ENCODE results near the gene COL20A1. TPM values are rescaled to one million over a fixed set of nuclear protein-coding genes. Genes with fewer than 3 reads are reported as not detected.

Gene COL20A1
- total RNA-seq, 2 donors from 2014 or later: not detected

DNA sequence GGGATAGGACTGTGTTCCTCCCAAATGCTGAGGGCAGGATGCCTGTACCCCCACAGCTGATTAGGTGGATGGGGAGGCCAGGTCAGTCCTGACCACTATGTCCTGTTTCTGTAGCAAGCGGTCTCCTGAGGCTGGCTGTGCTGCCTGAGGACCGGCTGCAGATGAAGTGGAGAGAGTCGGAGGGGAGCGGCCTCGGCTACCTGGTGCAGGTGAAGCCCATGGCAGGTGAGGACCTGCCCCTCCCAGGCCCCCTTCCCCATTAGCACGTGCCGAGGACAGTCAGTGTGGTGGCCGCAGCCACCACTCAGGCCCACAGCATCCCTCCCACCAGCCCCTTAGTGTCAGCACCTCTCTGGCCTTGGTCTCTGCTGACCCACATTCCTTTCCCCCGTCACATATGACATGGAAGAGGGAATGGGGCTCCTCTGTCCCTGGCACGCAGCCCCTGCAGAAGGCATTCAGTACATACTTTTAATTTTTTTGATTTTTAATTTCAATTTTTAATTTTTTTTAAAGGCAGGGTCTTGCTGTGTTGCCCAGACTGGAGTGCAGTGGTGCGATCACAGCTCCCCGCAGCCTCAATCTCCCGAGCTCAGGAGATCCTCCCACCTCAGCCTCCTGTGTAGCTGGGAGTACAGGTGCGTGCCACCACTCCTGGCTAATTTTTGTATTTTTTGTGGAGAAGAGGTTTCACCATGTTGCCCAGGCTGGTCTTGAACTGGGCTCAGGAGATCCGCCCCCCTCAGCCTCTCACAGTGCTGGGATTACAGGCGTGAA lies 5.0 kb downstream of the COL20A1 start:
- no peak for DNase-seq
- Histone ChIP-seq H3K27me3 (peaks cover 0 to 15% of the 10 kb centered on the region in 2 donors), H3K36me3 (replicated peaks in 1 of 2; ENCODE audit: insufficient read depth in 1 of 2, low read depth in 2 of 2) (no peaks in the 10 kb centered on the region), H3K9me3 (no peaks in the 10 kb centered on the region), H3K4me3 (no peak overlapping the region), H3K4me1 (no peaks in the 10 kb centered on the region), H3K27ac (no peak overlapping the region)
- ATAC-seq: no peak
- TF ChIP-seq, protein P1, sequence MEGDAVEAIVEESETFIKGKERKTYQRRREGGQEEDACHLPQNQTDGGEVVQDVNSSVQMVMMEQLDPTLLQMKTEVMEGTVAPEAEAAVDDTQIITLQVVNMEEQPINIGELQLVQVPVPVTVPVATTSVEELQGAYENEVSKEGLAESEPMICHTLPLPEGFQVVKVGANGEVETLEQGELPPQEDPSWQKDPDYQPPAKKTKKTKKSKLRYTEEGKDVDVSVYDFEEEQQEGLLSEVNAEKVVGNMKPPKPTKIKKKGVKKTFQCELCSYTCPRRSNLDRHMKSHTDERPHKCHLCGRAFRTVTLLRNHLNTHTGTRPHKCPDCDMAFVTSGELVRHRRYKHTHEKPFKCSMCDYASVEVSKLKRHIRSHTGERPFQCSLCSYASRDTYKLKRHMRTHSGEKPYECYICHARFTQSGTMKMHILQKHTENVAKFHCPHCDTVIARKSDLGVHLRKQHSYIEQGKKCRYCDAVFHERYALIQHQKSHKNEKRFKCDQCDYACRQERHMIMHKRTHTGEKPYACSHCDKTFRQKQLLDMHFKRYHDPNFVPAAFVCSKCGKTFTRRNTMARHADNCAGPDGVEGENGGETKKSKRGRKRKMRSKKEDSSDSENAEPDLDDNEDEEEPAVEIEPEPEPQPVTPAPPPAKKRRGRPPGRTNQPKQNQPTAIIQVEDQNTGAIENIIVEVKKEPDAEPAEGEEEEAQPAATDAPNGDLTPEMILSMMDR (IDR thresholded peaks at IDR 0.05): no peak
- no peak for TF ChIP-seq POLR2A (IDR thresholded peaks at IDR 0.05)
- intact Hi-C loops (cut with DNase I): no loop called here
- WGBS, 2 donors: 68 to 71% methylated on average over 12 to 15 of the region's 16 CpGs

DNA sequence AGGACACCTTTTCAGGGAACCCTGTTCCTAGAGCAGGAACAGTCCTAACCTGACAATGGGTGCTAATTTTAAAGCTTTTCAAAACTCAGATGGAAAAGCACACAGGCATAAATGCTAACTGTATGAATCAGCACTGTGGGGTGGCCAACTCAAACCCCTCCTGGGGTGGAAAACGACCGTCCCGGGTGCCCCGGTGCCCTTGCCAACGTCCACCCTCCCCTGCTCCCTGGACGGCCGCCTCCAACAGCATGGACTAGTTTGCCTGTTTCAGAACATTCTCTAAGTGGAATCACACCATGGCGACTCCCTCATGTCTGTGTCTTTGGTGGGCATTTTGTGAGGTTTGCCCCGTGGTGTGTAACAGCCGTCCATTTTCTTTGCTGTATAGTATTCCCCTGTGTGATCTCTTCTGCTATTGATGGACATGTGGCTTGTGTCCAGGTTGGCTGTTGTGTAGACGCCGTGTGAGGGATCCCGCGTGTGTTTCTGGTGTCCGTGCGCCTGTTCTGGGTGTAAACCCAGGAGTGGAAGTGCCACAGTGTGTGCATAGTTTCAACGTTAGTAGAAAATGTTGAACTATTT lies 5.8 kb downstream of the COL20A1 start:
- H3K4me3 ChIP-seq: no peak overlapping the region
- DNase-seq (no peak), ATAC-seq (no peak)
- H3K4me1 ChIP-seq: no peaks in the 10 kb centered on the region
- H3K36me3 ChIP-seq (replicated peaks in 1 of 2; ENCODE audit: insufficient read depth in 1 of 2, low read depth in 2 of 2): no peaks in the 10 kb centered on the region
- TF ChIP-seq, protein P1 (IDR thresholded peaks at IDR 0.05): no peak
- no peak for TF ChIP-seq POLR2A (IDR thresholded peaks at IDR 0.05)
- 68 to 71% methylated on average over 17 of the region's 17 CpGs for WGBS, 2 donors
- H3K9me3 ChIP-seq: no peaks in the 10 kb centered on the region
- H3K27me3 ChIP-seq: peaks cover 0 to 15% of the 10 kb centered on the region in 2 donors
- no peak overlapping the region for H3K27ac ChIP-seq
- intact Hi-C loops (cut with DNase I): no loop called here

DNA sequence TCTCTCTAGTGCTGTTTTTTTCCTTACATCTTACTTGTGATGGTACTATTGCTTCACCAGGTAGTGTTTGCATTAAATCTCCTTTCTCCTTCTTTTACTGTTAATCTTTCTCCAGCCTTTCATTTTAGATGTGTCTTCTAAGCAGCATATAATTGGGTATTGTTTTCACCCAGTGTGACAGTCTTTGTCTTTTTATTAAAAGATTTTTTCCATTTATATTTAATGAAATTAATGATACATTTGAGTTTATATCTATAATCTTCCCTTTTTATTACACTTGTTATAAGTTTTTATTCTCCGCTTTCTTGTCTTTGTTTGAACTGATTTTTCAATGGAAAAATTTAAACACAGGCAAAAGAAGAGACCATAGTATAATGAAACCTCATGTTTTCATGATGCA lies 8.7 kb downstream of the COL20A1 start:
- intact Hi-C loops (cut with DNase I): no loop called here
- peaks cover 0 to 33% of the 10 kb centered on the region in 2 donors for H3K27me3 ChIP-seq
- no peak for TF ChIP-seq POLR2A (IDR thresholded peaks at IDR 0.05)
- TF ChIP-seq, protein P1 (IDR thresholded peaks at IDR 0.05): no peak
- no peaks in the 10 kb centered on the region for H3K9me3 ChIP-seq
- 97% methylated on average over 1 of the region's 1 CpG for WGBS, 2 donors
- DNase-seq (no peak), ATAC-seq (no peak)
- H3K4me3 ChIP-seq: no peak overlapping the region
- H3K27ac ChIP-seq: no peak overlapping the region
- H3K36me3 ChIP-seq (replicated peaks in 1 of 2; ENCODE audit: insufficient read depth in 1 of 2, low read depth in 2 of 2): no peaks in the 10 kb centered on the region
- no peaks in the 10 kb centered on the region for H3K4me1 ChIP-seq

DNA sequence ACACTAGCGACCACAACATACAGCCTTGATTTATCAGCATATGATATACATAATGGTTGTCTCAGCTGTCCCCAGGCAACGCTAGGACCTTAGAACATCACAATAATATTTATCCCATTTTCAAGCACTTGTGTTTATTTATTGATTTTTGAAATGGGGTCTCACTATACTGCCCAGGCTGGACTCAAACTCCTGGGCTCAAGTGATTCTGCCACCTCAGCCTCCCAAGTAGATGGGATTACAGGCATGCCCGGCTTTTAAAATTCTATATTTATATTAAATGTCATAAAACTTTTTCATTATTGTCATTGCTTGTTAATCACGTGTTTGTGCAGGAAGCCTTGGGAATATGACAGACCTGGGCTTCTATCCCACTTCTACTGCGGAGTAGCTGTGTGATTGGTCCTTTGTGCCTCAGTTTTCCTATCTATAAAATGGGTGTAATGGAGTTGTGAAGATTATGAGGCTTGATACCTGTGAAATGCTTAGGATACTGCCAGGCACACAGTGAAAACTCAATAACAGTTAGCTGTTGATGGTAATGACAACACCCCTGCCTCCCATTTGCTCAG lies 10.2 kb downstream of the COL20A1 start:
- ATAC-seq (no peak), DNase-seq (no peak)
- TF ChIP-seq, protein P1 (IDR thresholded peaks at IDR 0.05): no peak
- TF ChIP-seq POLR2A (IDR thresholded peaks at IDR 0.05): no peak
- H3K9me3 ChIP-seq: no peaks in the 10 kb centered on the region
- H3K4me1 ChIP-seq: no peaks in the 10 kb centered on the region
- H3K4me3 ChIP-seq: no peak overlapping the region
- peaks cover 0 to 31% of the 10 kb centered on the region in 2 donors for H3K27me3 ChIP-seq
- 42 to 47% methylated on average over 5 of the region's 5 CpGs for WGBS, 2 donors
- intact Hi-C loops (cut with DNase I): no loop called here
- H3K36me3 ChIP-seq (replicated peaks in 1 of 2; ENCODE audit: insufficient read depth in 1 of 2, low read depth in 2 of 2): no peaks in the 10 kb centered on the region
- no peak overlapping the region for H3K27ac ChIP-seq
